EH (cell line): ENCODE data around the gene POLR2E.
A peak's percentile ranks its signal among the peaks of the same experiment; 100 is the strongest.

Experiments used
- DNase-seq: peaks from one replicate; pipeline ENCODE4 v3.0.0-alpha.2; 2015; ENCODE audit warnings: low read depth

The POLR2E gene

GRCh38 chr19:1094655-1094977 is 559 bp downstream of the POLR2E start:
- no peak for DNase-seq

GRCh38 chr19:1093811-1094553 is 1.2 kb downstream of the POLR2E start:
- DNase-seq: no peak

GRCh38 chr19:1093330-1093729 is 1.8 kb downstream of the POLR2E start:
- DNase-seq: no peak

- no peak for DNase-seq
These were observed 3.5 kb downstream of the POLR2E start for GRCh38 chr19:1091544-1092175.

- no peak for DNase-seq
These were observed 4.2 kb downstream of the POLR2E start for GRCh38 chr19:1090731-1091543.

- no peak for DNase-seq
These were observed 5.3 kb downstream of the POLR2E start for GRCh38 chr19:1089891-1090290.

GRCh38 chr19:1089126-1089771 is 5.9 kb downstream of the POLR2E start:
- no peak for DNase-seq

- no peak for DNase-seq
These were observed 6.7 kb downstream of the POLR2E start for GRCh38 chr19:1088416-1089010.

- DNase-seq: no peak
These were observed 7.3 kb downstream of the POLR2E start for GRCh38 chr19:1087813-1088415.

- no peak for DNase-seq
These were observed 8.6 kb downstream of the POLR2E start for GRCh38 chr19:1086613-1087012.

GRCh38 chr19:1085676-1086442 is 9.3 kb downstream of the POLR2E start:
- DNase-seq: no peak

GRCh38 chr19:1085053-1085658 is 10.0 kb downstream of the POLR2E start:
- DNase-seq: no peak

GRCh38 chr19:1084024-1084868 is 10.9 kb downstream of the POLR2E start:
- DNase-seq: no peak

- no peak for DNase-seq
These were observed 12.0 kb downstream of the POLR2E start for GRCh38 chr19:1082928-1083816.

- peak; percentile 47 for DNase-seq
These were observed 12.8 kb downstream of the POLR2E start for GRCh38 chr19:1082165-1082927.

GRCh38 chr19:1081301-1082164 is 13.6 kb downstream of the POLR2E start:
- DNase-seq: no peak
